H1 (cell line): ENCODE results near the gene RNF13. TPM values are rescaled to one million over a fixed set of nuclear protein-coding genes. Genes with fewer than 3 reads are reported as not detected.

Experiments
- CTCF ChIA-PET: fragments of 300-600 bp; sonication (Branson Sonifier 250); formaldehyde crosslinking; loops from one replicate; lab custom pipeline; 2021; ENCODE audit not compliant: partially characterized antibody; lab: Charles Lee
- POLR2A ChIA-PET: fragments of 300-600 bp; sonication (Branson Sonifier 250); formaldehyde crosslinking; loops from one replicate; lab custom pipeline; 2021; ENCODE audit warnings: inconsistent platforms; ENCODE audit not compliant: partially characterized antibody; lab: Charles Lee
- DNase-seq, 2 experiments: peaks; one replicate each; pipeline versions ENCODE4 v3.0.0 to v3.0.0-alpha.2; 2010 to 2022; ENCODE audit warnings: low spot score in 2 of 2, low read depth in 1 of 2, mixed read lengths in 1 of 2
- FAIRE-seq: peaks from 2 replicates; lab custom pipeline; 2011; peaks lifted over from hg19 to GRCh38; lab: Jason Lieb, UNC
- H2AFZ ChIP-seq: 2 replicates; pipeline ENCODE4 v1.8.1; 2012; ENCODE audit warnings: low read length, inconsistent platforms
- H2AK5ac ChIP-seq: 2 replicates; pipeline ENCODE4 v1.6.1; 2013; ENCODE audit warnings: low read depth, low read length
- H2BK120ac ChIP-seq: replicated peaks from 2 replicates; pipeline ENCODE3; 2013; ENCODE audit warnings: low read depth, low read length, inconsistent platforms
- H2BK12ac ChIP-seq: 2 replicates; pipeline ENCODE4 v1.6.1; 2013; ENCODE audit warnings: low read depth, low read length
- H2BK15ac ChIP-seq: 2 replicates; pipeline ENCODE4 v1.6.1; 2013; ENCODE audit warnings: low read length
- H2BK20ac ChIP-seq: 2 replicates; pipeline ENCODE4 v1.6.1; 2013; ENCODE audit warnings: low read length
- H2BK5ac ChIP-seq: 2 replicates; pipeline ENCODE4 v1.6.1; 2013; ENCODE audit warnings: low read depth, low read length
- H3K14ac ChIP-seq: 2 replicates; pipeline ENCODE4 v1.6.1; 2013; ENCODE audit warnings: inconsistent platforms; ENCODE audit not compliant: insufficient read length
- H3K18ac ChIP-seq: 2 replicates; pipeline ENCODE4 v1.6.1; 2013; ENCODE audit warnings: low read length; ENCODE audit errors: extremely low read depth
- H3K23ac ChIP-seq: 2 replicates; pipeline ENCODE4 v1.6.1; 2013; ENCODE audit warnings: inconsistent platforms; ENCODE audit not compliant: insufficient read length
- H3K23me2 ChIP-seq: 2 replicates; pipeline ENCODE4 v1.6.1; 2013; ENCODE audit warnings: low read depth, low read length
- H3K27ac ChIP-seq: 2 replicates; pipeline ENCODE4 v1.6.1; 2011; ENCODE audit warnings: low read depth, low read length, inconsistent platforms
- H3K27me3 ChIP-seq, 4 experiments: replicated peaks in 1 of 4; 1 replicate in 1 of 4; 2 replicates in 3 of 4; pipeline versions ENCODE4 v1.6.1 to v1.8.1; 2011 to 2013; ENCODE audit warnings: low read length in 3 of 4, mild to moderate bottlenecking in 3 of 4, inconsistent platforms in 2 of 4, mixed read lengths in 2 of 4, moderate library complexity in 1 of 4; ENCODE audit not compliant: control insufficient read depth in 3 of 4, insufficient read depth in 3 of 4; ENCODE audit errors: extremely low read depth in 1 of 4
- H3K36me3 ChIP-seq, 4 experiments: 2 replicates each; pipeline versions ENCODE4 v1.6.1 to v1.8.1; 2011 to 2013; ENCODE audit warnings: mild to moderate bottlenecking in 4 of 4, low read length in 3 of 4, moderate library complexity in 2 of 4, control low read depth in 1 of 4, inconsistent platforms in 1 of 4; ENCODE audit not compliant: insufficient read depth in 4 of 4, control insufficient read depth in 2 of 4
- H3K4ac ChIP-seq: replicated peaks from 2 replicates; pipeline ENCODE3; 2013; ENCODE audit warnings: low read length, low read depth, mixed read lengths, inconsistent platforms; ENCODE audit not compliant: insufficient read length
- H3K4me1 ChIP-seq, 4 experiments: replicated peaks in 1 of 4; 1 replicate in 1 of 4; 2 replicates in 3 of 4; pipeline versions ENCODE4 v1.6.1 to v1.8.1; 2011 to 2013; ENCODE audit warnings: low read length in 3 of 4, inconsistent platforms in 2 of 4, mixed read lengths in 1 of 4; ENCODE audit not compliant: insufficient read depth in 4 of 4, control insufficient read depth in 3 of 4
- H3K4me2 ChIP-seq, 2 experiments: 2 replicates each; pipeline versions ENCODE4 v1.6.1 to v1.8.1; 2011 to 2013; ENCODE audit warnings: low read depth in 2 of 2, low read length in 2 of 2, control low read depth in 1 of 2, inconsistent platforms in 1 of 2, mild to moderate bottlenecking in 1 of 2; ENCODE audit not compliant: insufficient read depth in 1 of 2
- H3K4me3 ChIP-seq, 4 experiments: fragments of 200-600, 300-600 bp in 1 of 4; sonication (generic), shearing (Covaris generic), sonication (Bioruptor Twin) in 1 of 4; 2 replicates each; pipeline versions ENCODE4 v1.5.1 to v1.8.1; 2011 to 2016; ENCODE audit warnings: low read length in 4 of 4, low read depth in 3 of 4, control low read depth in 2 of 4, inconsistent platforms in 2 of 4, mild to moderate bottlenecking in 2 of 4, mixed read lengths in 1 of 4, moderate library complexity in 1 of 4; ENCODE audit not compliant: insufficient read depth in 2 of 4; ENCODE audit errors: extremely low read depth in 1 of 4
- H3K56ac ChIP-seq: replicated peaks from 2 replicates; pipeline ENCODE3; 2013; ENCODE audit warnings: low read depth, mild to moderate bottlenecking, mixed read lengths, low read length, inconsistent platforms; ENCODE audit not compliant: insufficient read length
- H3K79me1 ChIP-seq: 2 replicates; pipeline ENCODE4 v1.6.1; 2013; ENCODE audit warnings: low read depth, low read length, control low read depth
- H3K79me2 ChIP-seq, 2 experiments: 2 replicates each; pipeline versions ENCODE4 v1.6.1 to v1.8.1; 2012 to 2013; ENCODE audit warnings: low read length in 2 of 2, mild to moderate bottlenecking in 2 of 2, inconsistent platforms in 1 of 2; ENCODE audit not compliant: insufficient read depth in 2 of 2, control insufficient read depth in 1 of 2
- H3K9ac ChIP-seq, 4 experiments: replicated peaks in 1 of 4; 1 replicate in 1 of 4; 2 replicates in 3 of 4; pipeline versions ENCODE4 v1.6.1 to v1.8.1; 2011 to 2013; ENCODE audit warnings: low read depth in 3 of 4, low read length in 3 of 4, control low read depth in 2 of 4, mild to moderate bottlenecking in 2 of 4, moderate library complexity in 2 of 4, inconsistent platforms in 1 of 4; ENCODE audit errors: extremely low read depth in 1 of 4
- H3K9me3 ChIP-seq, 2 experiments: 2 replicates each; pipeline versions ENCODE4 v1.6.1 to v1.8.1; 2012 to 2013; ENCODE audit warnings: mild to moderate bottlenecking in 2 of 2, moderate library complexity in 2 of 2, control low read depth in 1 of 2, inconsistent platforms in 1 of 2, low read depth in 1 of 2, low read length in 1 of 2, mixed read lengths in 1 of 2; ENCODE audit not compliant: insufficient read depth in 2 of 2
- H4K20me1 ChIP-seq, 2 experiments: replicated peaks in 1 of 2; 2 replicates each; pipeline versions ENCODE3 to v1.8.1; 2011 to 2013; ENCODE audit warnings: inconsistent platforms in 2 of 2, low read length in 2 of 2, mild to moderate bottlenecking in 1 of 2; ENCODE audit not compliant: insufficient read depth in 2 of 2, control insufficient read depth in 1 of 2
- H4K5ac ChIP-seq: 2 replicates; pipeline ENCODE4 v1.6.1; 2013; ENCODE audit warnings: low read length, low read depth, mixed read lengths, inconsistent platforms; ENCODE audit not compliant: insufficient read length
- H4K8ac ChIP-seq: 2 replicates; pipeline ENCODE4 v1.8.0; 2013; ENCODE audit warnings: mild to moderate bottlenecking, moderate library complexity, low read length, inconsistent platforms; ENCODE audit not compliant: insufficient read depth; ENCODE audit errors: extremely low read depth
- H4K91ac ChIP-seq: replicated peaks from 2 replicates; pipeline ENCODE3; 2013; ENCODE audit warnings: low read length, mixed read lengths, inconsistent platforms; ENCODE audit not compliant: insufficient read length
- BACH1 ChIP-seq: IDR thresholded peaks from 2 replicates; pipeline ENCODE4 v1.6.1; 2012; ENCODE audit warnings: low read length, improper control_type of control experiment
- CREB1 ChIP-seq: IDR thresholded peaks from 2 replicates; pipeline ENCODE4 v1.6.1; 2012; ENCODE audit warnings: inconsistent platforms
- CTBP2 ChIP-seq: IDR thresholded peaks from 2 replicates; pipeline ENCODE4 v1.7.0; 2011; ENCODE audit warnings: borderline replicate concordance, mild to moderate bottlenecking, moderate library complexity, mixed read lengths, low read length; ENCODE audit not compliant: insufficient read depth, insufficient read length
- CTCF ChIP-seq, 3 experiments: IDR thresholded peaks; 1 replicate in 2 of 3; 2 replicates in 1 of 3; pipeline versions ENCODE4 v1.5.1 to v1.6.1; 2011; ENCODE audit warnings: low read length in 3 of 3, mild to moderate bottlenecking in 3 of 3, inconsistent platforms in 2 of 3, low read depth in 1 of 3, moderate library complexity in 1 of 3; ENCODE audit not compliant: insufficient read depth in 1 of 3; ENCODE audit errors: control extremely low read depth in 1 of 3
- EP300 ChIP-seq, 2 experiments: IDR thresholded peaks; 1 replicate in 1 of 2; 2 replicates in 1 of 2; pipeline ENCODE4 v1.6.1; 2011 to 2012; ENCODE audit warnings: low read depth in 2 of 2, low read length in 2 of 2, mild to moderate bottlenecking in 2 of 2, borderline replicate concordance in 1 of 2, inconsistent platforms in 1 of 2, moderate library complexity in 1 of 2
- NANOG ChIP-seq: IDR thresholded peaks from 2 replicates; pipeline ENCODE4 v1.6.1; 2011; ENCODE audit warnings: low read length, low read depth, mild to moderate bottlenecking, inconsistent platforms; ENCODE audit not compliant: insufficient read depth, poor library complexity, severe bottlenecking
- NRF1 ChIP-seq: IDR thresholded peaks from 2 replicates; pipeline ENCODE4 v1.6.1; 2011; ENCODE audit warnings: mild to moderate bottlenecking, low read depth, low read length, improper control_type of control experiment
- POLR2AphosphoS5 ChIP-seq: IDR thresholded peaks from 2 replicates; pipeline ENCODE4 v1.6.1; 2011; ENCODE audit warnings: low read depth, low read length
- RAD21 ChIP-seq, 2 experiments: IDR thresholded peaks in 1 of 2; conservative IDR thresholded peaks in 1 of 2; 2 replicates each; pipeline ENCODE4 v1.6.1; 2011; ENCODE audit warnings: low read depth in 2 of 2, low read length in 2 of 2, improper control_type of control experiment in 1 of 2, inconsistent platforms in 1 of 2, mild to moderate bottlenecking in 1 of 2, moderate library complexity in 1 of 2
- RBBP5 ChIP-seq: IDR thresholded peaks from 2 replicates; pipeline ENCODE4 v1.7.1; 2012; ENCODE audit warnings: low read depth, mild to moderate bottlenecking, inconsistent platforms, low read length, moderate library complexity, borderline replicate concordance
- RFX5 ChIP-seq: IDR thresholded peaks from 2 replicates; pipeline ENCODE4 v1.6.1; 2011; ENCODE audit warnings: low read depth, low read length, improper control_type of control experiment, borderline replicate concordance
- SP4 ChIP-seq: IDR thresholded peaks from 2 replicates; pipeline ENCODE4 v1.6.1; 2012; ENCODE audit warnings: low read length, inconsistent platforms
- polyA plus RNA-seq, 7 experiments: library from polyadenylated mRNA; depleted of rRNA in 3 of 7; stranded (reverse) in 5 of 7; unstranded in 2 of 7; fragments of >200 nt in 5 of 7; fragments of 200-250 nt in 2 of 7; gene quantifications; 1 replicate in 5 of 7; 2 replicates in 1 of 7; 4 replicates in 1 of 7; pipeline versions ENCODE4 v1.2.1 to v1.2.3, GENCODE V29; 2011 to 2013; ENCODE audit warnings: missing spikeins in 2 of 7, mixed read lengths in 2 of 7
- total RNA-seq: library from RNA; stranded (reverse); fragmentation: NEBNext Ultra II Directional; extraction: Animal tissue kit (Norgen Biotek cat#: 25700); gene quantifications from 2 replicates; pipeline ENCODE4 v1.2.1, GENCODE V29; 2021

RNF13 gene
- total and polyA plus RNA-seq, 2 of the 8 experiments (the other 6 are each of a cell fraction or from before 2014, with no cell fraction given), result 19.4 to 35.4 TPM

GRCh38 chr3:150006794-150007193 is 193.8 kb downstream of the RNF13 start:
- H3K36me3 ChIP-seq, result no peaks in the 10 kb centered on the region
- POLR2A ChIA-PET, result no interaction called here
- no peaks in the 10 kb centered on the region for H3K79me1 ChIP-seq
- no peak overlapping the region for H3K4me2 ChIP-seq
- H3K23me2 ChIP-seq, result no peaks in the 10 kb centered on the region
- no peak overlapping the region for H2BK15ac ChIP-seq
- no peaks in the 10 kb centered on the region for H3K79me2 ChIP-seq
- H2BK120ac ChIP-seq, result no peak overlapping the region
- no peaks in the 10 kb centered on the region for H4K20me1 ChIP-seq
- H3K4me3 ChIP-seq, result no peak overlapping the region
- CTCF ChIA-PET, result interaction anchor here (1.0 to 2.2 kb wide), 3 partner anchors 12 to 48 kb away, joined by 3 to 12 read pairs (median 3); no protein-coding TSS in a partner anchor
- no peaks in the 10 kb centered on the region for H3K9me3 ChIP-seq
- H3K14ac ChIP-seq, result no peak overlapping the region
- H3K56ac ChIP-seq, result no peak overlapping the region
- H3K4me1 ChIP-seq, result no peaks in the 10 kb centered on the region
- H3K4ac ChIP-seq, result no peak overlapping the region
- FAIRE-seq, result no peak
- no peak overlapping the region for H4K91ac ChIP-seq
- H3K23ac ChIP-seq, result no peak overlapping the region
- no peak overlapping the region for H2BK12ac ChIP-seq
- no peak overlapping the region for H3K9ac ChIP-seq
- no peak overlapping the region for H2BK20ac ChIP-seq
- H3K27me3 ChIP-seq, result no peaks in the 10 kb centered on the region
- H2AFZ ChIP-seq, result no peak overlapping the region
- H3K18ac ChIP-seq, result no peak overlapping the region
- H4K5ac ChIP-seq, result no peak overlapping the region
- no peak overlapping the region for H2AK5ac ChIP-seq
- no peak overlapping the region for H2BK5ac ChIP-seq
- no peak for DNase-seq
- no peak overlapping the region for H4K8ac ChIP-seq
- no peak overlapping the region for H3K27ac ChIP-seq
- TF ChIP-seq RBBP5 (no peak), EP300 (IDR thresholded peaks at IDR 0.05; ENCODE audit: borderline replicate concordance in 1 of 2, low read depth in 2 of 2, low read length in 2 of 2) (no peak), NANOG (no peak), CREB1 (no peak), SP4 (no peak), NRF1 (no peak), RFX5 (no peak), POLR2AphosphoS5 (no peak), CTBP2 (no peak), CTCF (IDR thresholded peaks at IDR 0.05; ENCODE audit: control extremely low read depth in 1 of 3, insufficient read depth in 1 of 3, low read depth in 1 of 3, low read length in 3 of 3) (no peak), BACH1 (no peak), RAD21 (IDR thresholded peaks at IDR 0.05 in 1 of 2, conservative IDR thresholded peaks at IDR 0.05 in 1 of 2; ENCODE audit: low read depth in 2 of 2, low read length in 2 of 2) (no peak)
